GM18867 (cell line): ENCODE data around the gene MRPS5.

ENCODE experiments used
- ATAC-seq: cut with Tn5 transposase; IDR thresholded peaks from one replicate; pipeline ENCODE4 v1.9.1; 2021; ENCODE audit warnings: mild to moderate bottlenecking, moderate library complexity; ENCODE audit not compliant: unreplicated experiment

Gene MRPS5

GRCh38 chr2:95091885-95092555, 29.6 kb downstream of the MRPS5 start:
- ATAC-seq, result no peak

- no peak for ATAC-seq
Observed at GRCh38 chr2:95087379-95087778, 34.2 kb downstream of the MRPS5 start.

GRCh38 chr2:95086017-95086416, 35.6 kb downstream of the MRPS5 start:
- no peak for ATAC-seq

- ATAC-seq, result no peak
Observed at GRCh38 chr2:95082477-95082876, 39.1 kb downstream of the MRPS5 start.

- no peak for ATAC-seq
Observed at GRCh38 chr2:95079199-95079683, 42.4 kb downstream of the MRPS5 start.

- ATAC-seq, result no peak
Observed at GRCh38 chr2:95077861-95078603, 43.6 kb downstream of the MRPS5 start.

- no peak for ATAC-seq
Observed at GRCh38 chr2:95077530-95077825, 44.1 kb downstream of the MRPS5 start.

- peak; percentile 85 for ATAC-seq
Observed at GRCh38 chr2:95076705-95077529, 44.7 kb downstream of the MRPS5 start.

- no peak for ATAC-seq
Observed at GRCh38 chr2:95075440-95076132, 46.0 kb downstream of the MRPS5 start.

GRCh38 chr2:95074663-95075439, 46.8 kb downstream of the MRPS5 start:
- ATAC-seq, result no peak

GRCh38 chr2:95073856-95074662, 47.5 kb downstream of the MRPS5 start:
- ATAC-seq, result no peak

- no peak for ATAC-seq
Observed at GRCh38 chr2:95072424-95072823, 49.2 kb downstream of the MRPS5 start.

- no peak for ATAC-seq
Observed at GRCh38 chr2:95071856-95072255, 49.8 kb downstream of the MRPS5 start.

GRCh38 chr2:95069465-95069864, 52.1 kb downstream of the MRPS5 start:
- ATAC-seq, result no peak

GRCh38 chr2:95068256-95068655, 53.4 kb downstream of the MRPS5 start:
- no peak for ATAC-seq

GRCh38 chr2:95063086-95063958, 58.3 kb downstream of the MRPS5 start:
- ATAC-seq, result peak; percentile 77

GRCh38 chr2:95062242-95063085, 59.1 kb downstream of the MRPS5 start:
- peak; percentile 30 for ATAC-seq
